Stimulated activated CD8-positive, alpha-beta memory T cell treated with anti-CD3 and anti-CD28 coated beads, Interleukin-12 subunit alpha, Interleukin-12 subunit beta, amount 100 ng/mL, for 24 hours (primary cell): ENCODE data around the gene GIGYF2.
"Not testable (repeated sequence)": the region's sequence is repeated elsewhere in the genome, so short reads cannot be mapped to it uniquely, and the experiment has no call there.

ENCODE experiments used
- DNase-seq: peaks from one replicate; pipeline ENCODE4 v3.0.0-alpha.2; 2020; ENCODE audit errors: extremely low read depth

Gene GIGYF2

DNA sequence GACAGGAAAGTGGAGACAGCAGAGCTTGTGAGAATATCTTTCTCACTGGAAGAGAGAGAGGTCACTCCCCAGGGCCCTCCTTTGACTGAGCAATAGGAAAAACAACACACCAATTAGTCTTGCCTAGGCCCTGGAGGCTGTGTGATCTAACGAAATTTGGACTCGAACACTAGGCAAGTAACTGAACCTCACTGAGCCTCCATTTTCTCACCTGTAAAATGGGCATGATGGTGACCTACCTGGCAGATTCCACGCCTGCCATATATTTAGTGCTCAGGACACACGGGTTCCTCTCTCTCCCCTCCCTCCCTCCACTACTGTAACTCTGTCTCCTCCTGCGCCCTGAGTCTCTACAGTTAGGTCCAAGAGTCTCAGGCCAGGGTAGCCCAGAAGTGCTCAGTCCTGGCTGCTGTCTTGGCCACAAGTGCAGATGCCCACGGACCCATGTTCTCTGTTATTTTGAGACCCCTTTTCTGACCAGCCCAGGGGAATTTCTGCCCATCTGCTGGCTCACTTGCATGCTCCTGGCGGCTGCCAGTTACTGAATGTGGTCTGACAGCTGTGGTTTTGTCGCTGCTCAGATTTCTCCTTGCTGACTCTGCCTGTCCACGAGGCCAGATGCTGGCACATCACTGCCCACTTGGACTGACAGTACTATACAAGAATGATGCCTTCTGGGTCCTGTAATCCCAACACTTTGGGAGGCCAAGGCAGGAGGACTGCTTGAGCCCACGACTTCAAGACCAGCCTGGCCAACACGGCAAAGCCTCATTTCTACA, 9.6 kb upstream of the GIGYF2 start:
- no peak for DNase-seq

DNA sequence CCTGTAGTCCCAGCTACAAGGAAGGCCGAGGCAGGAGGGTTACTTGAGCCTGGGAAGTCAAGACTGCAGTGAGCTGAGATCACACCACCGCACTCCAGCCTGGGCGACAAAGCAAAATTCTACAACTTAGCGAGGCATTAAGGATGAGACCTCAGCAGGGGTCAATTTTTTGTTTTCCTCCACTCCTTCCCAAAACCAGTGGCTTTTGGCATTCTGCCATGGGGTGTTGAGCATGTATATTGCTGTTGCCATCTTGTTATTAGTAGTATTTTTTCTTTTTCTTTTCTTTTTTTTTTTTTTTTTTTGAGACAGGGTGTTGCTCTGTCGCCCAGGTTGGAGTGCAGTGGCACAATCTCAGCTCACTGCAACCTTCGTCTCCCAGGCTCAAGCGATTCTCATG, 8.9 kb upstream of the GIGYF2 start:
- no peak for DNase-seq

DNA sequence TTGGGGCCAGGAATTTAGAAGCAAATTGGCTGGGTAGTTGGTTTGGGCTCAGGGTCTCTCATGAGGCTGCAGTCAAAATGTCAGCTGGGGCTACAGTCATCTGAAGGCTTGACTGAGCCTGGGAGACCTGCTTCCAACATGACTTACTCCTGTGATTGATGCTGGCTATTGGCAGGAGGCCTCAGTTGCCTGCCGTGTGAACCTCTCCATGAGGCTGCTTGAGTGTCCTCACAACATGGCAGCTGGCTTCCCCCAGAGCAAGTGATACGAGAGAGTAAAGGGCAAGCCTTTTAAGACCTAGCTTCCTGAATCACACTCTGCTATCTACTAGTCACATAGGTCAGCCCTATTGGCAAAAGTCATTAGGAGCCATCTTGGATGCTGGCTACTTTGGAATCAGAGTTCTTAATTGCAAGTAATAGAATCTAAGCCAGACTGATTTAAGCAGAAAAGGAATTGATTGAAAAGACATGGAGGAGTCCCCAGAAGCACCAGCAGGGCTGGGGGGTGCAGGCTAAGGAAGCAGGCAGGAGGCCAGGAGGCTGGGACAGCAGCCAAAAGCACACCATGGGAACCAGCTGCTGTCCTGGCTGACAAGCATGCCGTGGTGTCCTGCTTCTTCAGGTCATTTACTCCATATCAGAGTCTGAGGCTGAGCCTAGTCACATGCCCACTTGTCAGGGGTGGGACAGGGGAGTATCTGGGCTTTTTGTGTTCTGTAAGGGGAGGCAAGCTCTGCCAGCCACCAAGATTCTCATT, 7.8 kb upstream of the GIGYF2 start:
- no peak for DNase-seq

DNA sequence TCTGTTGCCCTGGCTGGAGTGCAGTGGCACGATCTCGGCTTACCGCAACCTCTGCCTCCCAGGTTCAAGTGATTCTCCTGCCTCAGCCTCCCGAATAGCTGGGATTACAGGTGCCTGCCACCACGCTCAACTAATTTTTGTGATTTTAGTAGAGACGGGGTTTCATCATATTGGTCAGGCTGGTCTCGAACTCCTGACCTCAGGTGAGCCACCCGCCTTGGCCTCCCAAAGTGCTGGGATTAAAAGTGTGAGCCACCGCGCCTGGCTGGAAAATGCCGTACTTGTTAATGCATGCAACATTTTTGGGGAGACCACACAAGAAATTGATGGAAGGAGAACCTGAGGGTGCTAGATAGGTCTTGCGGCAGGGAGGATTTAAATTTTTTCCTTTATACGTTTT, 6.0 kb upstream of the GIGYF2 start:
- not testable (repeated sequence) for DNase-seq

DNA sequence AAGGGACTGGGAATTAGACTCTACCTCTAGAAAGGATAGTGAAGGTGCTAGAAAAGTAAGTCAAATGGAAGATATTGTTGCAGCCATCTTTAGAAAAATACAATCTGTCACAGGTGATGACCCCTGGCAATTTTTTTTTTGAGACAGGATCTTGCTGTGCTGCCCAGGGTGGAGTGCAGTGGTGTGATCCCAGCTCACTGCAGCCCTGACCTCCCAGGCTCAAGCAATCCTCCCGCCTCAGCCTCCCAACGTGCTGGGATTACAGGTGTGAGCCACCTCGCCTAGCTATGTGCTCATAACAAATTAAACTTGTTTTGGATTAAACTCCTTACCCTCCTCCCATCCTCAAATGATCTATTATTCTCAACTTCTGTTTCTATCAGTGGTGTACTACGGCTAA, 3.8 kb upstream of the GIGYF2 start:
- no peak for DNase-seq

DNA sequence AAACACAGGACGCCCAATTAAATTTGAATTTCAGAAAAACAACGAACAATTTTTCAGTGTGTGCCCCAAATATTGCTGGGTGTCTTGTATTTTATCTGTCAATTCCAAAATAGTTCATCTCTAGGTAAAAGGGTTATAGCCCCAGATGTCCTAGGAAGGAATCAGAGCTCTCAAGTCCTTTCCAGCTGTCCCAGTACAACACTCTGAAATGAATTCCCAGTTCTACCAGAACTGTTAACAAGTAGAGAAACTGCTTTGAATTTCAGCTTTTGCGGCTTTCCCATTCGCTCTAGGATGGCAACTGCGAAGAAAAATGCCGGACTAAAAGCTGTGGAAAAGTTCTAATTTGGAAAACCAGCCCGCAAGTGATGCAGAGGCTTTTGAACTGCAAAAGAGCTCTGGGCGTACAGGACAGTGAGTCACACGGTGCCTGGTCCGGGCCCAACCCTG, 497 bp upstream of the GIGYF2 start:
- DNase-seq, result no peak

DNA sequence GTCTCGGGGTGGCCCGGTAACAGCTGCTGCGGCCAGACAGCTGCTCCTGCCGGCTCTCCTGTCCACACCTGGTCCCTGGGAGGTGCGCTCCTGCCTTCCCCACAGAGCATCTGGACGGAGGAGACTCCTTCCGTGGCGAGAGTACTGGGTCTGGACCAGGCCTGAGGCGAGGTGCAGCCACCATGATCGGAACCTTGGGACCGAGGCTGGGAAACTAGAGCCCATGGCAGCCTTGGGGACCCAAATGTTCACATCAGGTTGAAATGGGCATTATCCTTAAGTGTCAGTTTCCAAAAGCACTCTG, 628 bp downstream of the GIGYF2 start:
- no peak for DNase-seq

DNA sequence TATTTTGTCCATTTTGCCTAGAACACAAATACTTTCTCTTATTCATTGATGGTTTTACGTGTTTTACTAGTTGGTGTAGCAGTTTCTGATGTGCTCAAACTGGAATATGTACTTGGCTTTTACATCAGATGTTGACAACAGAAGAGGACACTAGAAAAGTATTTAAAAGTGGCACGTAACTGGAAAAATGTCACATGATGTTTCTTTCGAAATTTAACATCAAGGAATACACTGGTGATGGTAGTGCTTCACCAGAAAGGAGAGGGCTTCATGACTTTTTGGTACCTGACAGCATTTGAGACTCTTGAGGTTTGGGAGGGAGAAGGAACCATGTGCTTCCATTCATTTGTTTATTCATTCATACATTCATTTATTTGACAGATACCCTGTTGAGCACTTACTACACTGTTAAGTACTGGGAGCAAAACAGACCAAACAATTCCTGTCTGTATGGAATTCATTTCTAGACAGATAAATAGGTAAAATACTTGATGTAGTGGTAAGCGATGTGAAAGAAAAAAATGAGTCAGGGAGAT, 1.5 kb downstream of the GIGYF2 start:
- no peak for DNase-seq

DNA sequence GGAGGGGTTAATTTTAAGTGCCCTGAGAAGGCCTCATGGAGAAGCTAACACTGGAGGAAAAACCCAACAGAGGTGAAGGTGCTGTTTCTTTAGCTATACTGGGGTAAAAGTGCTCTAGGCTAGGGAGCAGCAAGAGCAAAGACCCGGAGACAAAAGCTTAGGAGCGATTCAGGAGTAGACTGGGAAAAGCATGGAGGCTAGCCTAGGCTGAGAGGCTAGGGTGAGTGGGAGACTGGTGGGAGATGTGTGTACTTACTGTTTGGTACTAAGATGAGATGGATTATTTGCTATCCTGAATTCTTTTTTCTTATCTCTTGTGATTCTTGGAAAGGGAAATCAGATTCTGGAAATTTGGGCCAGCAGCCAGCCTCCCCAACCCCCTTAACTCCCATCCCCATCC, 2.0 kb downstream of the GIGYF2 start:
- DNase-seq, result no peak

DNA sequence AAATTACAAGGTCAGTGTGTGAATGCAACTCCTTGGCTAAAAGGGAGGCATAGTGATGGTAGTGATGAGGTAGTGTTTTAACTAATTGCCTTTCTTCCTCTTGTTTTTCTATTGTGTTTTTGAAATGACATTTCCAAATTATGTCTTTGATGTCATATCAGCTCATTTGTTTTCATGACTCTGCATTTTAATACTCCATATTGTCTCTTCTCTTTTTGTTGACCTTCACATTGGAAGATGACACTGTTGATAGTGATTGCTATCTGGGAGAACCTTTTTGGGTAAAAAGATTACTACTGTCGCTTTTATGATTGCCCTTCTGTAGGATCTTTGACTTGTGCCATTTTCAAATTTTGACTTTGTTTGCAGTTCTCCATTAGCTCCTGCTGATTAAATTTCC, 3.0 kb downstream of the GIGYF2 start:
- no peak for DNase-seq

DNA sequence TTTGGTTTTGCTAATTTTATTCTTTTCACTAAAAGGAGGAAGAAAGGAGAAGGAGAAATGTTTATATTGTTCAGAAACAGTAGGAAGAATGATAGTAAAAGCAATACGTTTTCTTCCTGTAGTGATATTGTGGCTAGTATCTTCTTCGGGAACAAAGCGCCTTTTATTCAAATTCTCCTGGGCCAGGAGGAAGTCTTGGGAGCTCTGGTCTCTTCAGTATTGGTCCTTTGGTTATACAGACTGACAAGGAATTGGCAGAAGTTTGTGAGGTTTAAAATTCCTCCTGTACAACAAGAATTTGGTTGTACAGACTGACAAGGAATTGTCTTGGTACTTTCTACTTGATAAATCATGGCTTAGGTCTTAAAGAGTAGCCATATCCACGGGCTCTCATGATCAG, 9.9 kb downstream of the GIGYF2 start:
- no peak for DNase-seq

DNA sequence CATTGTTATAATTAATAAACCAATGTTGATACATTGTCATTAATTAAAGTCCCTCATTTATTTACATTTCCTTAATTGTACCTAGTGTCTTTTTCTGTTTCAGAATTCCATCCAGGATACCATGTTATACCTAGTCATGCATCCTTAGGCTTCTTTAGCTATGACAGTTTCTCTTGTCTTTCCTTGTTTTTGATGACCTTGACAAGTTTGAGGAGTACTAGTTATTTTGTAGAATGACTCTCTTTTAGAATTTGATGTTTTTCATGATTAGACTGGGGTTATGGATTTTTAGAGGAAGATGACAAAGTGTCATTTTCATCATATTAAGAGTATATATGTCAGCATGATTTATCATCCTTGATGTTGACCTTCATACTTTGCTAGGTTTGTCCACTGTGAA, 16.4 kb downstream of the GIGYF2 start:
- no peak for DNase-seq

DNA sequence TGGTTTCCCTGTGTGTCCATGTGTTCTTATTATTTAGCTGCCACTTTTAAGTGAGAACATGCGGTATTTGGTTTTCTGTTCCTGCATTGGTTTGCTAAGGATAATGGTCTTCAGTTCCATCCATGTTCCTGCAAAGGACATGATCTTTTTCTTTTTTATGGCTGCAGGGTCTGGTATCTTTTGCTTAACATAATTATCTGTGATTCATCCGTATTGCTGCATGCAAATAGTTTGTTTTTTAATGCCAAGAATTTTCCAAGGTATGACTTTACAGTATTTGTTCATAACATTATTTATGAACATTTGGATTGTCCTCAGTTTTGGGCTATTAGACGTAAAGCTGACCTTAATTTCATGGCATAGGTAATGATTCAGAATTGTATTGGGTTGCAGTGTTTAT, 17.8 kb downstream of the GIGYF2 start:
- no peak for DNase-seq

DNA sequence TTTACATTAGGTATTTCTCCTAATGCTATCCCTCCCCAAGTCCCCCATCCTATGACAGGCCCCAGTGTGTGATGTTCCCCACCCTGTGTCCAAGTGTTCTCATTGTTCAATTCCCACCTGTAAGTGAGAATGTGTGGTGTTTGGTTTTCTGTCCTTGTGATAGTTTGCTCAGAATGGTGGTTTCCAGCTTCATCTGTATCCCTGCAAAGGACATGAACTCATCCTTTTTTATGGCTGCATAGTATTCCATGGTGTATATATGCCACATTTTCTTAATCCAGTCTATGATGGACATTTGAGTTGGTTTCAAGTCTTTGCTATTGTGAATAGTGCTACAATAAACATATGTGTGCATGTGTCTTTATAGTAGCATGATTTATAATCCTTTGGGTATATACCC, 22.9 kb downstream of the GIGYF2 start:
- DNase-seq, result not testable (repeated sequence)

DNA sequence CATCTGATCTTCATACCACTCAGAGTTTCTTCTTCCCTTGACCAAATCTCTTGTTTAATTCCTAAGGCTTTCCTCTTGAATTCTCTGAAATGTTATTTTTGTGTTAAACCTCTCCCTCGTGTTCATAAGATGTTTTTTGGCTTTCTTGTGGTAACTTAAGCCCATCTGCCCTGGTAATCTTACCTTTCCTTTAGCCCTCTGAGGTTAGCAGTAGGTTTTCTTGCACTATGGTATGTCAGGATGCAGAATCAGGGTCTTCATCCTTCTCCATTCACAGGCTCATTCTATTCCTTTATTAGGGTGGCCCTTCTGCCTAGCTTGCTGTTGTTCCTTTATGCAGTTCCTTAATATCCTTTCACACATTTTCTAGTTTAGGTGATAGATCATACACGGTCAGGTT, 24.1 kb downstream of the GIGYF2 start:
- DNase-seq, result no peak

DNA sequence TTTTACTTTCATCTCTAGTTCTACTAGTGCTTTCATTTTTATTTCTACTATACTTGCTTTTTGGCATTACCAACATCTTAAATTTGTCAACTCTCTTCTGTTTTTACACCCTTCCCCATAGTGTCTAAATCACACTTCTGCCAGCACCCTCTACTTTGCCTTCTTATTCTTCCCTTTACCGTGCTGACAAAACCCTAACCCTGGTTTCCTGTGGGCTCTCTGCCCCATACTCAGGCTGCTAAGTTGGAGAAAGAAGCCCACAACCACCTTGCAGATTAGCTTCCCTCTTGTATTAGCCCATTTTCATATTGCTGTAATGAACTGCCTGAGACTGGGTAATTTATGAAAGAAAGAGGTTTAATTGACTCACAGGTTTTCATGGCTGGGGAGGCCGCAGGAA, 24.8 kb downstream of the GIGYF2 start:
- DNase-seq, result no peak

DNA sequence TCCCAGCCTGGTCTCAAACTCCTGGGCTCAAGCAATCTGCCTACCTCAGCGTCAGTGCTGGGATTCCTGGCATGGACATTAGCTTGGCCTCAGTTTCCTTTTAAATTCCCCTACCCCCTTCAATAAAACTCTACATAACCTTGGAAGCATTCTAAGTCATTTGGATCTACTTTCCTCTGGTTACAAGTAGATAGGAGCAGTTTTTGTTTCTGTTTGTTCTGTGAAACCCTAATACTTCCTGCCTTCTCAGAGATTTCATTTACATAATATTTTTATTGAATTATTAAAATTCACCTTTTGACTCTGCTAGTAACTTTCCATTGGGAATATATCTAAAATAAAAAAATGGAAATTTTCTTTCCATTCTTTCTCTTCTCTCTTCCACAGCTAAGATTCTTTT, 25.9 kb downstream of the GIGYF2 start:
- DNase-seq, result no peak

DNA sequence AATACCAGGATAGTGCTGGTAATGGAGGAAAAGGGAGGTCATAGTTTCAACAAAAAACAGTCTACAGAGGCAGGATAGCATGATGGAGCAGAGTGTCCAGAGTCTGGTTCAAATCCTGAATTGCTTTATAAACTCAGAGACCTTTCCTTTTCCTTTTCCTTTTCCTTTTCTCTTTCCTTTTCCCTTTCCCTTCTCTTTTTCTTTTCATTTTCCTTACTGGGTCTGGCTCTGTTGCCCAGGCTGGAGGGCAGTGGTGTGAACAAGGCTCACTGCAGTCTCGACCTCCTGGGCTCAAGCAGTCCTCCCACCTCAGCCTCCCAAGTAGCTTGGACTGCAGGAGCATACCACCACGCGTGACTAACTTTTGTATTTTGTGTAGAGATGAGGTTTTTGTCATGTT, 31.7 kb downstream of the GIGYF2 start:
- no peak for DNase-seq

DNA sequence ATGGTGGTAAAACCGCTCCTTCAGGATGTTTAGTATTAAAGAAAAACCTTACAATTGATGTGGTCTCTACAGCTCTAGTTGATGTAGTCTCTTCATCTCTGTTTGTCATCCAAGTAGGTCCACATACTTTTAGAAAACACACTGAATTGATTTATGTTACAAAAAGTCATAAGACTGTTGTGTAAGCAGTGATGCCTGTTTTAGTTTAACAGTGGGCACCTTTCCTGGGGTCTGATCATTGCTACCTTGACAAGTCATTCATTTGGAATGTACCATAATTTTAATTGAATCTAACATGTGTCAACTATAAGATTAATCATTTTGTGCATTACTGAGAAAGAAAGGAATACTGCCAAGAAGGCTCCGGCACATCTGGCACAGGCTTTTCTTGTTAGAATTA, 34.3 kb downstream of the GIGYF2 start:
- DNase-seq, result no peak

DNA sequence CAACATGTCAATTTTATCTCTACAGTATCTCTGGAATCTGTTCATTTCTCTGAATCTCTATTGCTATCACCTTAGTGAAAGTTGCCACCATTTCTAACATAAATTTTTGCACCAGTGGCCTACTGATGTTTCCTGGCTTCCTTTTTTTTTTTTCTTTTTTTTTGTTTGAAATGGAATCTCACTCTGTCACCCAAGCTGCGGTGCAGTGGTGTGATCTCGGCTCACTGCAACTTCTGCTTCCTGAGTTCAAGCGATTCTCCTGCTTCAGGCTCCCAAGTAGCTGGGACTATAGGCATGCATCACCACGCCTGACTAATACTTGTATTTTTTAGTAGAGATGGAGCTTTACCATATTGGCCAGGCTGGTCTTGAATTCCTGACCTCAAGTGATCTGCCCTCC, 44.2 kb downstream of the GIGYF2 start:
- DNase-seq, result no peak

DNA sequence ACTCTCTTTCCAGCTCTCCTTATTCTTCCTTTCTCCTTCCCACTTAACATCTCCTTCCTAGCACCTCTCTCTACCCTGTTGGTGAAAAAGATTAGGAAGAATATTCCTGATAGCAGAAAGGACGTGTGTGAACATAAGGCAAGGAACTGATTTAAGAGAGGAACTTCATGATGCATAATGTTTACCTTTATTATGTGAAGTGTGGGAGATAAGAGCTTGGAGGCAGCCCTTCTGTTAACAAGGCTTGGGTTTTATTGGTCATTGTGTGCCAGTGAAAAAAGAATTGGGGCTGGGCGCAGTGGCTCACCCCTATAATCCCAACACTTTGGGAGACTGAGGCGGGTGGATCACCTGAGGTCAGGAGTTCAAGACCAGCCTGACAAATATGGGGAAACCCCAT, 44.8 kb downstream of the GIGYF2 start:
- DNase-seq, result no peak

DNA sequence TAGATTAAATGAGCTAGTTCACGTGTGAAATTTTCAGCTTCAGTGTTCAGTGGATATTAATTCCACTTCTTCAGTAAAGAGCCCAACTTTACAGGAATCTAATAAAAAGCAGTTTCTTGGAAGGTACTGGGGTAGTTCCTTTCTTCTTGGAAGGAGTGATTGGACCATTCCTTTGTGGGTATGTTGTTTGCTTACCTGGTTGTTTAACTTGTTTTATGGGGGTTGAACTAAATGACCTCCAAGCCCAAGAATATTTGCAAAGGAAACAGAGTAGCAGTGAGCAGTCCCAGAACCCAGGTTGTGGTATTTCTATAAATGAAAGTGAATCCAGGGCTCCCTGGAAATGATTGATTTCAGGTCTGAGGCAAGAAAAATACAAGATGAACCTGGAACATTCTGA, 47.8 kb downstream of the GIGYF2 start:
- DNase-seq, result no peak

DNA sequence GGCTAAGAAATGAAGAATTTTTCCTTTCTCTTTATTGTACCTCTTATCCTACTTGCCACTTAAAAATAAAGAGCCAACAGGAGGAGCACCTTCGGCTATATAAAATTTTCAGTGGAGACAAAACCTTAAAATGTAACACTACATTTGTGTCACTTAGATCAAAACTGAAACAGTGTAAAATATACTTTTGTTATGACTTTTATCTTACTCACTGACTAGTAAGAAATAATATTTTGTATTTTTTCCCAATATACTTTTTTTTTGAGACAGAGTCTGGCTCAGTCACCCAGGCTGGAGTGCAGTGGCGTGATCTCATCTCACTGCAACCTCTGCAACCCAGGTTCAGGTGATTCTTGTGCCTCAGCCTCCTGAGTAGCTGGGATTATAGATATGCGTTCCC, 50.9 kb downstream of the GIGYF2 start:
- no peak for DNase-seq
